ENCODE results near the gene EGFR.

Gene EGFR

GRCh38 chr7:55099821-55100543 is 81.2 kb downstream of the EGFR start:
- DNase-seq (ENCODE audit: extremely low read depth in 1 of 2, low read depth in 1 of 2): no peak

- no peak for DNase-seq (ENCODE audit: extremely low read depth in 1 of 2, low read depth in 1 of 2)
Measured at GRCh38 chr7:55100544-55101327, 81.9 kb downstream of the EGFR start.

GRCh38 chr7:55101359-55101758 is 82.5 kb downstream of the EGFR start:
- no peak for DNase-seq (ENCODE audit: extremely low read depth in 1 of 2, low read depth in 1 of 2)

GRCh38 chr7:55104123-55104522 is 85.3 kb downstream of the EGFR start:
- DNase-seq (ENCODE audit: extremely low read depth in 1 of 2, low read depth in 1 of 2): no peak

- DNase-seq (ENCODE audit: extremely low read depth in 1 of 2, low read depth in 1 of 2): no peak
Measured at GRCh38 chr7:55104712-55105433, 86.1 kb downstream of the EGFR start.

GRCh38 chr7:55105952-55106351 is 87.1 kb downstream of the EGFR start:
- no peak for DNase-seq (ENCODE audit: extremely low read depth in 1 of 2, low read depth in 1 of 2)

GRCh38 chr7:55107946-55108345 is 89.1 kb downstream of the EGFR start:
- no peak for DNase-seq (ENCODE audit: extremely low read depth in 1 of 2, low read depth in 1 of 2)

GRCh38 chr7:55108401-55108800 is 89.6 kb downstream of the EGFR start:
- DNase-seq (ENCODE audit: extremely low read depth in 1 of 2, low read depth in 1 of 2): no peak

- DNase-seq (ENCODE audit: extremely low read depth in 1 of 2, low read depth in 1 of 2): no peak
Measured at GRCh38 chr7:55108818-55109217, 90.0 kb downstream of the EGFR start.

GRCh38 chr7:55109404-55110167 is 90.8 kb downstream of the EGFR start:
- DNase-seq (ENCODE audit: extremely low read depth in 1 of 2, low read depth in 1 of 2): no peak

GRCh38 chr7:55110282-55110992 is 91.6 kb downstream of the EGFR start:
- DNase-seq (ENCODE audit: extremely low read depth in 1 of 2, low read depth in 1 of 2): no peak

- DNase-seq (ENCODE audit: extremely low read depth in 1 of 2, low read depth in 1 of 2): no peak
Measured at GRCh38 chr7:55110993-55111361, 92.2 kb downstream of the EGFR start.

- DNase-seq (ENCODE audit: extremely low read depth in 1 of 2, low read depth in 1 of 2): no peak
Measured at GRCh38 chr7:55112056-55112455, 93.2 kb downstream of the EGFR start.

- DNase-seq (ENCODE audit: extremely low read depth in 1 of 2, low read depth in 1 of 2): no peak
Measured at GRCh38 chr7:55113760-55114540, 95.1 kb downstream of the EGFR start.

- no peak for DNase-seq (ENCODE audit: extremely low read depth in 1 of 2, low read depth in 1 of 2)
Measured at GRCh38 chr7:55117286-55117685, 98.5 kb downstream of the EGFR start.

GRCh38 chr7:55118426-55118825 is 99.6 kb downstream of the EGFR start:
- no peak for DNase-seq (ENCODE audit: extremely low read depth in 1 of 2, low read depth in 1 of 2)

GRCh38 chr7:55119571-55119970 is 100.8 kb downstream of the EGFR start:
- DNase-seq (ENCODE audit: extremely low read depth in 1 of 2, low read depth in 1 of 2): no peak

GRCh38 chr7:55120074-55120473 is 101.3 kb downstream of the EGFR start:
- DNase-seq (ENCODE audit: extremely low read depth in 1 of 2, low read depth in 1 of 2): no peak

GRCh38 chr7:55120501-55121198 is 101.8 kb downstream of the EGFR start:
- no peak for DNase-seq (ENCODE audit: extremely low read depth in 1 of 2, low read depth in 1 of 2)

Data from stimulated activated CD8-positive, alpha-beta memory T cell treated with anti-CD3 and anti-CD28 coated beads, Interleukin-7, amount 100 ng/mL, for 48 hours (primary cell).